NCI-H1048 (cell line): ENCODE results near the gene PDPK1.

ENCODE experiments used
- DNase-seq: peaks from one replicate; lab custom pipeline; 2025; lab: John Stamatoyannopoulos, UW

The PDPK1 gene

GRCh38 chr16:2537451-2538379, at the start of gene PDPK1:
TSS of gene PDPK1 (plus strand) at chr16:2538021. CDS start at chr16:2538113, 92 bp downstream.
- DNase-seq = peak; percentile 75

GRCh38 chr16:2489581-2489980, 48.2 kb upstream of the PDPK1 start:
- no peak for DNase-seq

GRCh38 chr16:2490190-2491105, 47.4 kb upstream of the PDPK1 start:
- no peak for DNase-seq

DNA sequence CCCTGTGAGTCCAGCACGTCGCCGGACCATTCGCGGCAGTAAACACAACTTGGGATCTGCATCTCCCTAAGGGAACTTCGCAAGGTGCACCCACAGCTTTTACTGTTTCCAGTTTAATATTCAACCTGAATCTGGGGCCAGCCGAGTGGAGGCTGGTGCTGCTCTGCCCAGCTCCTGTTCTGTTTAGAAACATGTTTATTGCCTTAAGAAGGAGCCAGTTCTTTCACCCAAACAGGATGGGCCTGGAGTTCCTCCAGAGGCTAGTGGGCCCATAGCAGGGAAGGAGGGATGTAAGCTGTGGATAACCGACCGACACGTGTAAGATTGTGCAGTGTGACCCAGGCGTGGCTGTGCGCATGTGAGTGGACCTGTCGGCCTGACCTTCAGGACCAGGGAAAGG, 45.5 kb upstream of the PDPK1 start:
- no peak for DNase-seq

- DNase-seq = no peak
Measured at GRCh38 chr16:2493605-2494004, 44.2 kb upstream of the PDPK1 start.

GRCh38 chr16:2494616-2495015, 43.2 kb upstream of the PDPK1 start:
- DNase-seq = no peak

DNA sequence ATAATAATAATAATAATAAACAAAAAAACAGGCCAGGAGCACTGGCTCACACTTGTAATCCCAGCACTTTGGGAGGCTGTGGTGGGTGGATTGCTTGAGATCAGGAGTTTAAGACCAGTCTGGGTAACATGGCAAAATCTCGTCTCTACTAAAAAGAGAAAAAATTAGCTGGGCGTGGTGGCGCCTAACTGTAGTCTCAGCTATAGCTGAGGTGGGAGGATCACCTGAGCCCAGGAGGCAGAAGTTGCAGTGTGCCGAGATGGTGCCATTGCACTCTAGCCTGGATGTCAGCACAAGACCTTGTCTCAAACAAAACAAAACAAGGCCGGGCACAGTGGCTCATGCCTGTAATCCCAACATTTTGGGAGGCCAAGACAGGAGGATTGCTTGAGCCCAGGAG, 42.8 kb upstream of the PDPK1 start:
- no peak for DNase-seq

DNA sequence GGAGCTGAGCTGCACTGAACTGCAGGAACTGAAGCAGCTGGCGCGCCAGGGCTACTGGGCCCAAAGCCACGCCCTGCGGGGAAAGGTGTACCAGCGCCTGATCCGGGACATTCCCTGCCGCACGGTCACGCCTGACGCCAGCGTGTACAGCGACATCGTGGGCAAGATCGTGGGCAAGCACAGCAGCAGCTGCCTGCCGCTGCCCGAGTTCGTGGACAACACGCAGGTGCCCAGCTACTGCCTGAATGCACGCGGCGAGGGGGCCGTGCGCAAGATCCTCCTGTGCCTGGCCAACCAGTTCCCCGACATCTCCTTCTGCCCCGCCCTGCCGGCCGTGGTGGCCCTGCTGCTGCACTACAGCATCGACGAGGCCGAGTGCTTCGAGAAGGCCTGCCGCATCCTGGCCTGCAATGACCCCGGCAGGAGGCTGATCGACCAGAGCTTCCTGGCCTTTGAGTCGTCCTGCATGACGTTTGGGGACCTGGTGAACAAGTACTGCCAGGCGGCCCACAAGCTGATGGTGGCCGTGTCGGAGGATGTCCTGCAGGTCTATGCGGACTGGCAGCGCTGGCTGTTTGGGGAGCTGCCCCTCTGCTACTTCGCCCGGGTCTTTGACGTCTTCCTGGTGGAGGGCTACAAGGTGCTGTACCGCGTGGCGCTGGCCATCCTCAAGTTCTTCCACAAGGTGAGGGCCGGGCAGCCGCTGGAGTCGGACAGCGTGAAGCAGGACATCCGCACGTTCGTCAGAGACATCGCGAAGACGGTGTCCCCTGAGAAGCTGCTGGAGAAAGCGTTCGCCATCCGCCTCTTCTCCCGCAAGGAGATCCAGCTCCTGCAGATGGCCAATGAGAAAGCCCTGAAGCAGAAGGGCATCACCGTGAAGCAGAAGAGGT, 41.4 kb upstream of the PDPK1 start:
- DNase-seq = no peak

DNA sequence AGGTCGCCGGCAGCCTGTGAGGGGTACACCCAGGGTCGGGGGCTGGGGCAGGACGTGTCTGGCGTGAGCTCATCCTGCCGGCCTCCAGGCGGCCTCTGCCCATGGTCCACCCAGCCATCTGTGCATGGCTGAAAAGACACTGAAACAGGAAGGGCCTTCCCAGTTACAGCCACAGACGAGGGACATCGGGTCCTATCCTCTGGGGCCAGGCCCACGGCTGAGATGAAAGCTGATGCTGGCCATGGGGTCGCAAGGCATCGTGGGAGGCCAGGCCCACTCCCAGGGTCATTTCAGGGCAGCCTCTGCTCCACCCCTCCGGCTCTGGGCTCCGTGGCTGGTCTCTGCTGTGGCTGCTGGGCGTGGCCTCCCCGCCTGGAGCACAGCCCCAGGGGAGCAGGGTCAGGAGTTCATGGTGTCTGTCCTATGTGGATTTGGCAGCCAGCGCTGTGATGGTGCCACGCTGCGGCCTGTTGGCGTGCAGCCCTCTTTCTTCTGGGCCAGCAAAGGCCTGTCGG, 40.6 kb upstream of the PDPK1 start:
- no peak for DNase-seq

- no peak for DNase-seq
Measured at GRCh38 chr16:2497695-2498484, 39.9 kb upstream of the PDPK1 start.

DNA sequence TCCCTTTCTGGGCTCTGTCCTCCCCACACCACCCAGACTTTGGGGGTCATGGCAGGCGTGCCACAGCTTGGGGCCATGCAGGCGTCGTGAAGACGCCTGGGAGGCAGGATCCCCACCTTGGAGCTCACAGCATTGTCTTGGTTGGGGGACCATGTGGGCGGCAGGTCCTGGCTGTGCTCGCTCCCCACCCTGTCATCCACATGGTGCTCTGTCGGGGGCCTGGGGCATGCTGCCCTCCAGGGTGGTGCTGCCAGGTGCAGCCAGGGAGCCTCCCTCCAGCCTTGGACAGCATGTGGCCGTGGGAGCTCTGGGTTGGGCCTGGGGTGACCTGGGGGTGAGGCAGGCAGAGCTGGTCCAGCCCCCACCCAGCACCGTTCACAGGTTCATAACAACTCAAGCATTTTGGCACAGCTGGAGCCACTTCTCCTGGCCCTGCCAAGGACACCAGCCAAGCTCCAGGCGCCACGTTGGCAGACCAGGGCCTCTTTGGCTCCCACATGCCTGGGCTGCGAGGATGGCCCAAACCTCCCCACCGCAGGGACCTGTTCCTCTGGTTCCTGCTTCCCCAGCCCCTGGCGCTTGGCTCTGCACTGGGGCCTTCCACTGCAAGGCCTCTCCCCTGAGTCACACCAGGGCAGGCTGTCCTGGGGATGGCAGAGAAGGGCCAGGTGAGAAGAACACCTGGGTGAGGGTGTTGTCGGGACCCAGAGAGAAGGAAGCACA, 39.1 kb upstream of the PDPK1 start:
- no peak for DNase-seq

DNA sequence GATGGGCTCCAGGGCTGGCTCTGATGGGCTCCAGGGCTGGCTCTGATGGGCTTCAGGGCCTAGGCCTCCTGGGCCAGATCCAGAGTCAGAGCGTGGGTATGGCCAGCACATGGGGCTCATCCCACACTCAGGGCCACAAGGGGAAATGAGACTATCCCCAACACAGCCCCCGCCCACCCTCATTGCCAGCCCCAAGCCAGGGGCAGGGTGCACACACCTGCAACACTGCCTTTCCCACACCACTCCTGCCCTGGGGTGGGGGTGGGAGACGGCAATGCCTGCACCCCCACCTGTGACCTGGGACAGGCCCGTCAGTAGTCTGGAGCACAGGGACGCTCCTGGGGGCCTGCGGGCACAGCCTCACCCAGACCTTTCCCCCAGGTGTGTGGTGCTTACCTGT, 38.4 kb upstream of the PDPK1 start:
- no peak for DNase-seq

DNA sequence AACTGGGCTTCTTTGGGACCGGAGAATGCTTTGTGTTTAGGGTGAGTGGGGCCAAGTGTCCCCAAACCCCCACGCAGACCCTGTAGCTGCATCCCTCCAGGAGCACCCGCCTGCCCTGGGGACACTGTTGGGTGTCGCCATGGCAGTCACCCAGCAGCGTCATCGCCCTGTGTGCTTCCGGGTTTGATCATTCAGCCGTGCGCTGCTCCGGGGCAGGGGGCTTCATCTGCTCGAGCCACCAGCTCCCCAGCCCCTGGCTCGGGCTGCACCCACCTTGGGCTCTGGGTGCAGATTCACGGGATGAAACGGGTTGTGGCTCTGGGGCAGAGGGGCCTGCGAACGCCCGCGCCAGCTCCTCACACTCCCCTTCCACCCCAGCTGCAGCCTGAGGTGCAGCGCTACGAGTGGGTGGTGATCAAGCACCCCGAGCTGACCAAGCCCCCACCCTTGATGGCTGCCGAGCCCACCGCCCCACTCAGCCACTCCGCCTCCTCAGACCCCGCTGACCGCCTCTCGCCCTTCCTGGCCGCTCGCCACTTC, 37.9 kb upstream of the PDPK1 start:
- DNase-seq = no peak

- no peak for DNase-seq
Measured at GRCh38 chr16:2500430-2500917, 37.3 kb upstream of the PDPK1 start.

- DNase-seq = no peak
Measured at GRCh38 chr16:2500918-2501750, 36.7 kb upstream of the PDPK1 start.

- no peak for DNase-seq
Measured at GRCh38 chr16:2501946-2502895, 35.6 kb upstream of the PDPK1 start.

- no peak for DNase-seq
Measured at GRCh38 chr16:2505695-2506094, 32.1 kb upstream of the PDPK1 start.
